ENCODE data around the gene CUEDC1. TPM values are rescaled to one million over a fixed set of nuclear protein-coding genes. Genes with fewer than 3 reads are reported as not detected.

Gene CUEDC1
- total RNA-seq, 2 experiments from 2014 or later: 0.47 TPM; not detected in 1

- Mint-ChIP-seq H3K4me1 (peaks cover 26% of the 10 kb centered on the region), H3K36me3 (ENCODE audit: low read depth) (no peaks in the 10 kb centered on the region), H3K27ac (no peak overlapping the region), H3K27me3 (peaks cover 27% of the 10 kb centered on the region), H3K4me3 (no peak overlapping the region), H3K9me3 (no peaks in the 10 kb centered on the region)
- no peak for DNase-seq
- ChIA-PET POLR2A (no interaction called here), CTCF (interaction anchor here (1.6 kb wide), 1 partner anchor 17 kb away, joined by 5 read pairs; no protein-coding TSS in a partner anchor)
These were observed 79.8 kb downstream of the CUEDC1 start for GRCh38 chr17:57875290-57876022.

DNA sequence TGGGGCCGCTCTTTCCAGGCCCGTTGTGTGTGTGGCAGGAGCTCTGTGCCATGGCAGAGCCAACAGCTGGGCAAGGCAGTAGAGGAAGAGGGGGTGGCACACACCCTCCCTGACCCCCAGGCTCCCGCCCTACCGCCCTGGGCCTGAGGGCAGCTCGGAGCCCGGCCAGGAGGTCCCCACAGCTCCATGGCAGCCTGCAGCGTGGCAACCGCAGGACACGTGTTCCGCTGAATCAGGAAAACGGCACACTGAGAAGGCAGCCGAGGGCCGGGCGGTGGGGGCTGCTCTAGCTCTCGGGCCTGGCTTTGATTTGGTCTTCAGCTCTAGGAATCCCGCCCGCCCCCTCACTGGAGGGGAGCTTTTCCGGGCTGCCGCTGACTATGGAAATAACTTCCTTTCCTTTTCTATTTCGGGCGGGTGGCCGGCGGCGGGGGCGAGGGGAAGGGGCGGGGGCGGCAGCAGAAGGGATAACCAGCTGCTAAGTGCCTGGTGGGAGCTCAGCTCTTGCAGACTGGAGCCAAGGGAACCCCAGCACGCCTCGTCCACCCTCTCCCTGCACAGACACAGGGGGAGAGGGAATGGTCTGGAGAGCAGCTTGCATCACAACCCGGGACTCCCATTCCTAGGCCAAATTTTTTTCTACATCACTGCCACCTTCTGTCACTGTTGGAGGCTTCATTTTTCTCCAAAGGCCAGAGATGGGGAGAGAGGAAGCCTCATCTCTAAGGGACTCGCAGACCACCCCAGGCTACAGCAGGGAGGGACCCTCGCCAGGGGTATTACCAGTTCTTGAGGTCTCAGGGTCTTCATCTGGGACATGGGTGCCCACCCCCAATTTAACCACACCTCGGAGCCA lies 80.5 kb downstream of the CUEDC1 start:
- Mint-ChIP-seq H3K27ac (no peak overlapping the region), H3K36me3 (ENCODE audit: low read depth) (no peaks in the 10 kb centered on the region), H3K27me3 (peaks cover 23% of the 10 kb centered on the region), H3K4me1 (peaks cover 20% of the 10 kb centered on the region), H3K4me3 (no peak overlapping the region), H3K9me3 (no peaks in the 10 kb centered on the region)
- DNase-seq: no peak
- ChIA-PET CTCF (interaction anchor here (0.6 to 1.1 kb wide), 3 partner anchors 125 to 533 kb away, joined by 3 read pairs; no protein-coding TSS in a partner anchor), POLR2A (interaction anchor here (0.6 kb wide), 1 partner anchor 14 kb away, joined by 3 read pairs; no protein-coding TSS in a partner anchor)

GRCh38 chr17:57874058-57874419 lies 81.2 kb downstream of the CUEDC1 start:
- Mint-ChIP-seq H3K4me3 (no peak overlapping the region), H3K9me3 (no peaks in the 10 kb centered on the region), H3K27ac (no peak overlapping the region), H3K36me3 (ENCODE audit: low read depth) (no peaks in the 10 kb centered on the region), H3K4me1 (peaks cover 14% of the 10 kb centered on the region), H3K27me3 (peaks cover 23% of the 10 kb centered on the region)
- POLR2A ChIA-PET: interaction anchor here (0.6 kb wide), 1 partner anchor 13 kb away, joined by 3 read pairs; no protein-coding TSS in a partner anchor
- no peak for DNase-seq
- CTCF ChIA-PET: interaction anchor here (1.0 to 1.1 kb wide), 3 partner anchors 14 to 299 kb away, joined by 3 to 4 read pairs (median 3); no protein-coding TSS in a partner anchor

GRCh38 chr17:57873261-57874057 lies 81.8 kb downstream of the CUEDC1 start:
- no peaks in the 10 kb centered on the region for H3K9me3 Mint-ChIP-seq
- no peaks in the 10 kb centered on the region for H3K36me3 Mint-ChIP-seq (ENCODE audit: low read depth)
- H3K27ac Mint-ChIP-seq: no peak overlapping the region
- CTCF ChIA-PET: interaction anchor here (1.1 kb wide), 2 partner anchors 13 to 299 kb away, joined by 3 to 4 read pairs; no protein-coding TSS in a partner anchor
- no peak for DNase-seq
- peaks cover 19% of the 10 kb centered on the region for H3K4me1 Mint-ChIP-seq
- POLR2A ChIA-PET: interaction anchor here (0.6 kb wide), 1 partner anchor 57 kb away, joined by 3 read pairs; no protein-coding TSS in a partner anchor
- H3K4me3 Mint-ChIP-seq: no peak overlapping the region
- peaks cover 23% of the 10 kb centered on the region for H3K27me3 Mint-ChIP-seq

DNA sequence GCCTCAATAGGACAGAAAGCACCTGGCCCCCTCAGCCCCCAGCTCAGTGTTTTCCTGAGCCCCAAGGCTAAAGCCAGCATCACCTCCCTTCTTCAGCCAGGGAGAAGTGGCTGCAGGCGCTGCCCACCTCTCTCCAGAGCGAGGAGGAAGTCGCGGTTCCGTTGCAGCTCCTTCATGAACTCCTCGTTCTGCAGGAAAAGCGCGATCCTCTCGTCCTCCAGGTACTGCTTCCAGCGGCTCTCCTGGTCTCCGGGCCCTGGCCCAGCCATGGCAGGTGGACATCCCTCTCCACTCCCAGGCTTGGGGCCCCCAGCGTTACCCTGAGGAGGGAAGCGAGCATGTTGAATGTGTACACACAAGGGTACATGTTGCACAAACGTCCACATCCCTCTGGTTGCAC lies 82.7 kb downstream of the CUEDC1 start:
- H3K36me3 Mint-ChIP-seq (ENCODE audit: low read depth): no peaks in the 10 kb centered on the region
- H3K9me3 Mint-ChIP-seq: no peaks in the 10 kb centered on the region
- peaks cover 28% of the 10 kb centered on the region for H3K4me1 Mint-ChIP-seq
- POLR2A ChIA-PET: no interaction called here
- no peak overlapping the region for H3K4me3 Mint-ChIP-seq
- no peak for DNase-seq
- CTCF ChIA-PET: interaction anchor here (0.8 kb wide), 1 partner anchor 13 kb away, joined by 3 read pairs; no protein-coding TSS in a partner anchor
- H3K27me3 Mint-ChIP-seq: peaks cover 18% of the 10 kb centered on the region
- no peak overlapping the region for H3K27ac Mint-ChIP-seq

DNA sequence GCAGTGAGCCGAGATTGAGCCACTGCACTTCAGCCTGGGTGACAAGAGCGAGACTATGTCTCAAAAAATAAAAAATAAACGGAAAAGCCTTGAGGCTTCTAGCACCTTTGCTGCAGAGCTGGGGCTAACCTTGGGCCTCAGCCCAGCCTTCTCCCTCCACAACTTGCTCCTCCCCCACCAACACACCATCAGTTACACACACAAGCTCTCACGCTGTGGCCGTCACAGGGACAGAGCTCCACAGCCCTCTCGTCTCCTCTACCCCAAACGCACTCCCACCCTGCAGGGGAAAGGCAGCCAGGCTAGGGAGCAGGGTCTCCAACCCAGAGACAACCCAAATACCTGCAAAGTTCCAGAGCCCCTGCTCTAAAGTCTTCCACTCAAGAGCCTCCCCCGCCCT lies 83.3 kb downstream of the CUEDC1 start:
- peaks cover 18% of the 10 kb centered on the region for H3K27me3 Mint-ChIP-seq
- H3K4me3 Mint-ChIP-seq: no peak overlapping the region
- H3K9me3 Mint-ChIP-seq: no peaks in the 10 kb centered on the region
- peak overlapping the region; percentile 80 for H3K27ac Mint-ChIP-seq
- H3K36me3 Mint-ChIP-seq (ENCODE audit: low read depth): no peaks in the 10 kb centered on the region
- POLR2A ChIA-PET: no interaction called here
- no peak for DNase-seq
- H3K4me1 Mint-ChIP-seq: peaks cover 34% of the 10 kb centered on the region
- CTCF ChIA-PET: interaction anchor here (0.8 to 1.2 kb wide), 2 partner anchors 8 to 12 kb away, joined by 3 read pairs; no protein-coding TSS in a partner anchor

GRCh38 chr17:57871155-57871554 lies 84.1 kb downstream of the CUEDC1 start:
- Mint-ChIP-seq H3K4me3 (no peak overlapping the region), H3K4me1 (peaks cover 34% of the 10 kb centered on the region), H3K36me3 (ENCODE audit: low read depth) (no peaks in the 10 kb centered on the region), H3K27me3 (peaks cover 15% of the 10 kb centered on the region), H3K9me3 (no peaks in the 10 kb centered on the region), H3K27ac (no peak overlapping the region)
- POLR2A ChIA-PET: no interaction called here
- no peak for DNase-seq
- CTCF ChIA-PET: interaction anchor here (1.2 to 2.8 kb wide), 2 partner anchors 9 to 11 kb away, joined by 3 to 12 read pairs; no protein-coding TSS in a partner anchor

GRCh38 chr17:57870283-57870635 lies 85.0 kb downstream of the CUEDC1 start:
- no peaks in the 10 kb centered on the region for H3K36me3 Mint-ChIP-seq (ENCODE audit: low read depth)
- peaks cover 12% of the 10 kb centered on the region for H3K27me3 Mint-ChIP-seq
- H3K4me3 Mint-ChIP-seq: no peak overlapping the region
- peaks cover 34% of the 10 kb centered on the region for H3K4me1 Mint-ChIP-seq
- ChIA-PET CTCF (interaction anchor here (1.4 to 2.8 kb wide), 2 partner anchors 11 to 19 kb away, joined by 3 to 12 read pairs; no protein-coding TSS in a partner anchor), POLR2A (no interaction called here)
- H3K9me3 Mint-ChIP-seq: no peaks in the 10 kb centered on the region
- no peak overlapping the region for H3K27ac Mint-ChIP-seq
- no peak for DNase-seq

DNA sequence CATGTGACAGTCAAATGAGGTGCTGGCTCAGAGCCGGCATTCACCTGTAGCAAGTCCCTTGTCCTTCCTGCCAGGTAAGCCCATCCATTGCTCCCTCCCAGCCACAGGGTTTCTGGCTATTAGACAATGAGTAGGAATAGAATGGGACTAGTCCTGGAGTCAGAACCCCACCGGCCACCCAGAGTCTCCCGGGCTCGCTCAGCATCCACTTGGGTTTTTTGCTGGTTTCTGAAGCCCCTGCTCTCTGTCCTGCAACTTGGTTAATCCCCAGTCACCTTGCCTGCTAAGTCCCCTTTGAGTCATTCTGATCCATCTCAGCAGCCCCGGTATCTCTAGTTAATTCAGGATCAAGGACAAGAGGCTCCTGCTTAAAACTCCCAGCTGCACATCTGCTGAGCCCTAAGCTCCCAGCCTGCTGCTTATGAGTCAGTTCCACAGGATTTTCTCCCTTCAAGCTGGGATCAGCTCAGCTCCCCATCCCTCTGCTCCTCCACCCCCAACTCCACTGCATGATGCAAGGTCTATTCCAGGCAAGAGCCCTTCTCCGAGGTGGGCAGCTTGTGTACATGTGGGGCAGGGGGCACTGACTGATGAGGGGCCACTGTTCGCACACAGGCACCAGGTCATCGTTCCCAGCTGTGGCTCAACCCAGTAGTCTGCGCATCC lies 85.5 kb downstream of the CUEDC1 start:
- POLR2A ChIA-PET: no interaction called here
- no peaks in the 10 kb centered on the region for H3K36me3 Mint-ChIP-seq (ENCODE audit: low read depth)
- no peak for DNase-seq
- no peak overlapping the region for H3K4me3 Mint-ChIP-seq
- CTCF ChIA-PET: interaction anchor here (0.6 to 2.8 kb wide), 3 partner anchors 10 to 1459 kb away, joined by 3 to 12 read pairs (median 4); no protein-coding TSS in a partner anchor
- peaks cover 34% of the 10 kb centered on the region for H3K4me1 Mint-ChIP-seq
- no peak overlapping the region for H3K27ac Mint-ChIP-seq
- no peaks in the 10 kb centered on the region for H3K9me3 Mint-ChIP-seq
- H3K27me3 Mint-ChIP-seq: peaks cover 15% of the 10 kb centered on the region

DNA sequence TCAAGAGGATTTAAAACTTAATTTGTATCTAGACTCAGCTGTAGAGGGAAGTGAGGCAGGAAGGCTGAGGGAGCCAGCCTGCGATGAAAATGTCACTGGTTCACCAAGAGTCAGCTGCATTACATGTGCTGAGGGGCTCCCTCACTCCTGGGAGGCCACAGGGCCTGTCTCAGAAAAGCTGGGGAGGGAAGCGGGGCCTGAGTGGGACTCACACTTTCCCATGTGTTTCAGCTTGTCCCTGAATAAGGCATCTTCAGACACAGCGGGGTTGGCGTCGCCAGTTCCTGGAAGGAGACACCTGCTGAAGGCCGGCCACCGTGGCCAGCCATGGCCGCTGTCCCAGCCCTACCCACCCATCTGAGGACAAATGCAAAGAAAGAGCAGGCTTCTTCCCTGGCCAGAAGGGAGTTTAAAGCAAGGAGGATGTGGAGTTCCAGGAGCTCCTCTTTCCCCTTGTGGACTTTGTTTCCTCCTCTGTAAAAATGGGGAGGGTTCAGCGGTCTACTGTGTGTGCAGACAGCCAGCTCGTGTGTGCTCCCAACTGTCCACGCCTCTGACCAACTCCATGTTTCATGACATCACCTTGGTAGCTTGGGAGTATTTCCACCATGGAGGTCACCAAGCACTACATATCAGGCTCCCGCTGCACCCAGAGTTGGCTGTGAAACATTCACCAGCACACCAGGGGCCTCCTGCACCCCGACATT lies 86.1 kb downstream of the CUEDC1 start:
- ChIA-PET CTCF (interaction anchor here (0.6 to 2.8 kb wide), 3 partner anchors 9 to 1459 kb away, joined by 3 to 12 read pairs (median 4); no protein-coding TSS in a partner anchor), POLR2A (no interaction called here)
- Mint-ChIP-seq H3K9me3 (no peaks in the 10 kb centered on the region), H3K36me3 (ENCODE audit: low read depth) (no peaks in the 10 kb centered on the region), H3K4me1 (peaks cover 32% of the 10 kb centered on the region), H3K4me3 (no peak overlapping the region), H3K27me3 (peaks cover 13% of the 10 kb centered on the region), H3K27ac (no peak overlapping the region)
- DNase-seq: no peak
